Suprapubic skin (tissue), 3 donors: ENCODE results near the gene LRP1B.

Source experiments
- EP300 ChIP-seq: sonication (generic); formaldehyde crosslinking; IDR thresholded peaks from one replicate; pipeline ENCODE4 v1.6.1; 2017; ENCODE audit warnings: antibody characterized with exemption
- TF ChIP-seq, protein P1 (sequence below), 2 donors: fragments of 200-600 bp in 1 of 2; fragments of 450-650 bp in 1 of 2; sonication (generic) in 1 of 2; IDR thresholded peaks; one replicate each; pipeline ENCODE4 v1.5.1; 2016 to 2019; ENCODE audit warnings: antibody characterized with exemption in 2 of 2, mild to moderate bottlenecking in 1 of 2, moderate library complexity in 1 of 2

DNA sequence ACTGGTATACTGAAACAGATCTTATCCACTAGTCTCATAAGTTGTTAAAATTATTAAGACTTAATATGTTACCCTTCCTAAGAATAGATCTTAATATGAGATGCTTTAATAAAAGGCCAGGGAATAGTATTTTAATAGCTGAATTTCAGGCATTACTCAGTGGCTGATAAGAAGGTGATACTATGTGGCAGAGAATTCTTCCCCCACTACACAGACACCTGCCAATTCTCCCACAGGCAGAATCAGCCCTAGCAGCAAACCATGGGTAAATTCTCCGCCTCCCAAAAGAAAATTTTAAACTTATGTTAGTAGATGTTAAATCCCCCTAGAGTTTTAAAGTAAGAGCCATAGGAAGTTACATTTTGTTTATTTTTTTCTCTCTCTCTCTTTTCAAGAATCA, 888.8 kb downstream of the LRP1B start:
- TF ChIP-seq, protein P1, sequence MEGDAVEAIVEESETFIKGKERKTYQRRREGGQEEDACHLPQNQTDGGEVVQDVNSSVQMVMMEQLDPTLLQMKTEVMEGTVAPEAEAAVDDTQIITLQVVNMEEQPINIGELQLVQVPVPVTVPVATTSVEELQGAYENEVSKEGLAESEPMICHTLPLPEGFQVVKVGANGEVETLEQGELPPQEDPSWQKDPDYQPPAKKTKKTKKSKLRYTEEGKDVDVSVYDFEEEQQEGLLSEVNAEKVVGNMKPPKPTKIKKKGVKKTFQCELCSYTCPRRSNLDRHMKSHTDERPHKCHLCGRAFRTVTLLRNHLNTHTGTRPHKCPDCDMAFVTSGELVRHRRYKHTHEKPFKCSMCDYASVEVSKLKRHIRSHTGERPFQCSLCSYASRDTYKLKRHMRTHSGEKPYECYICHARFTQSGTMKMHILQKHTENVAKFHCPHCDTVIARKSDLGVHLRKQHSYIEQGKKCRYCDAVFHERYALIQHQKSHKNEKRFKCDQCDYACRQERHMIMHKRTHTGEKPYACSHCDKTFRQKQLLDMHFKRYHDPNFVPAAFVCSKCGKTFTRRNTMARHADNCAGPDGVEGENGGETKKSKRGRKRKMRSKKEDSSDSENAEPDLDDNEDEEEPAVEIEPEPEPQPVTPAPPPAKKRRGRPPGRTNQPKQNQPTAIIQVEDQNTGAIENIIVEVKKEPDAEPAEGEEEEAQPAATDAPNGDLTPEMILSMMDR (IDR thresholded peaks at IDR 0.05): no peak
- TF ChIP-seq EP300: no peak
